ENCODE data around the gene BCL10.

BCL10 gene

GRCh38 chr1:85276215-85276977 lies at the start of gene BCL10:
TSS of gene BCL10 (minus strand) at chr1:85276632. CDS start at chr1:85276352, 280 bp downstream.
- DNase-seq (ENCODE audit: extremely low spot score, insufficient read length, low read depth) (peak; percentile 93), FAIRE-seq (peak; percentile 98)

GRCh38 chr1:85325920-85326319 lies 49.5 kb upstream of the BCL10 start:
- FAIRE-seq (no peak), DNase-seq (ENCODE audit: extremely low spot score, insufficient read length, low read depth) (no peak)

GRCh38 chr1:85323770-85324169 lies 47.3 kb upstream of the BCL10 start:
- no peak for FAIRE-seq
- no peak for DNase-seq (ENCODE audit: extremely low spot score, insufficient read length, low read depth)

GRCh38 chr1:85322655-85323054 lies 46.2 kb upstream of the BCL10 start:
- FAIRE-seq: no peak

GRCh38 chr1:85321237-85321964 lies 45.0 kb upstream of the BCL10 start:
- FAIRE-seq (no peak), DNase-seq (ENCODE audit: extremely low spot score, insufficient read length, low read depth) (no peak)

More at GRCh38 chr1:85322655-85323054, 46.2 kb upstream of the BCL10 start:
- no peak for DNase-seq (ENCODE audit: extremely low spot score, insufficient read length, low read depth)

GRCh38 chr1:85320371-85321131 lies 44.1 kb upstream of the BCL10 start:
- DNase-seq (ENCODE audit: extremely low spot score, insufficient read length, low read depth): no peak
- no peak for FAIRE-seq

- no peak for DNase-seq (ENCODE audit: extremely low spot score, insufficient read length, low read depth)
- no peak for FAIRE-seq
Measured at GRCh38 chr1:85319931-85320330, 43.5 kb upstream of the BCL10 start.

GRCh38 chr1:85319491-85319890 lies 43.1 kb upstream of the BCL10 start:
- no peak for DNase-seq (ENCODE audit: extremely low spot score, insufficient read length, low read depth)
- FAIRE-seq: no peak

GRCh38 chr1:85318217-85318616 lies 41.8 kb upstream of the BCL10 start:
- DNase-seq (ENCODE audit: extremely low spot score, insufficient read length, low read depth) (no peak), FAIRE-seq (no peak)

GRCh38 chr1:85317560-85317959 lies 41.1 kb upstream of the BCL10 start:
- DNase-seq (ENCODE audit: extremely low spot score, insufficient read length, low read depth) (no peak), FAIRE-seq (no peak)

- DNase-seq (ENCODE audit: extremely low spot score, insufficient read length, low read depth) (no peak), FAIRE-seq (no peak)
Measured at GRCh38 chr1:85316321-85316720, 39.9 kb upstream of the BCL10 start.

GRCh38 chr1:85315789-85316188 lies 39.4 kb upstream of the BCL10 start:
- DNase-seq (ENCODE audit: extremely low spot score, insufficient read length, low read depth) (no peak), FAIRE-seq (no peak)

- no peak for FAIRE-seq
- no peak for DNase-seq (ENCODE audit: extremely low spot score, insufficient read length, low read depth)
Measured at GRCh38 chr1:85314726-85315125, 38.3 kb upstream of the BCL10 start.

GRCh38 chr1:85313888-85314696 lies 37.7 kb upstream of the BCL10 start:
- FAIRE-seq (no peak), DNase-seq (ENCODE audit: extremely low spot score, insufficient read length, low read depth) (no peak)

GRCh38 chr1:85311818-85312217 lies 35.4 kb upstream of the BCL10 start:
- FAIRE-seq (no peak), DNase-seq (ENCODE audit: extremely low spot score, insufficient read length, low read depth) (no peak)

GRCh38 chr1:85308833-85309350 lies 32.5 kb upstream of the BCL10 start:
- DNase-seq (ENCODE audit: extremely low spot score, insufficient read length, low read depth): no peak

GRCh38 chr1:85307987-85308832 lies 31.8 kb upstream of the BCL10 start:
- peak; percentile 63 for FAIRE-seq
- DNase-seq (ENCODE audit: extremely low spot score, insufficient read length, low read depth): peak; percentile 38

More at GRCh38 chr1:85308833-85309350, 32.5 kb upstream of the BCL10 start:
- no peak for FAIRE-seq

GRCh38 chr1:85306236-85306635 lies 29.8 kb upstream of the BCL10 start:
- FAIRE-seq (no peak), DNase-seq (ENCODE audit: extremely low spot score, insufficient read length, low read depth) (no peak)

Data from GM18507 (cell line).